ENCODE results near the gene TMPRSS6.

- TF ChIP-seq, protein P1, sequence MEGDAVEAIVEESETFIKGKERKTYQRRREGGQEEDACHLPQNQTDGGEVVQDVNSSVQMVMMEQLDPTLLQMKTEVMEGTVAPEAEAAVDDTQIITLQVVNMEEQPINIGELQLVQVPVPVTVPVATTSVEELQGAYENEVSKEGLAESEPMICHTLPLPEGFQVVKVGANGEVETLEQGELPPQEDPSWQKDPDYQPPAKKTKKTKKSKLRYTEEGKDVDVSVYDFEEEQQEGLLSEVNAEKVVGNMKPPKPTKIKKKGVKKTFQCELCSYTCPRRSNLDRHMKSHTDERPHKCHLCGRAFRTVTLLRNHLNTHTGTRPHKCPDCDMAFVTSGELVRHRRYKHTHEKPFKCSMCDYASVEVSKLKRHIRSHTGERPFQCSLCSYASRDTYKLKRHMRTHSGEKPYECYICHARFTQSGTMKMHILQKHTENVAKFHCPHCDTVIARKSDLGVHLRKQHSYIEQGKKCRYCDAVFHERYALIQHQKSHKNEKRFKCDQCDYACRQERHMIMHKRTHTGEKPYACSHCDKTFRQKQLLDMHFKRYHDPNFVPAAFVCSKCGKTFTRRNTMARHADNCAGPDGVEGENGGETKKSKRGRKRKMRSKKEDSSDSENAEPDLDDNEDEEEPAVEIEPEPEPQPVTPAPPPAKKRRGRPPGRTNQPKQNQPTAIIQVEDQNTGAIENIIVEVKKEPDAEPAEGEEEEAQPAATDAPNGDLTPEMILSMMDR (IDR thresholded peaks at IDR 0.05), result no peak
- TF ChIP-seq POLR2A (IDR thresholded peaks at IDR 0.05), result no peak
Observed at GRCh38 chr22:37068859-37069258, 40.7 kb downstream of the TMPRSS6 start.

All from adrenal gland (tissue), 5 donors.